VCaP (cell line): ENCODE data around the gene NABP1.

ENCODE experiments used
- H3K27ac ChIP-seq: fragments of 450-650 bp; 2 replicates; pipeline ENCODE4 v1.5.1; 2017
- TF ChIP-seq, protein P1 (sequence below): fragments of 450-650 bp; conservative IDR thresholded peaks from 2 replicates; pipeline ENCODE4 v1.5.1; 2017; ENCODE audit warnings: mild to moderate bottlenecking, moderate library complexity

NABP1 gene

GRCh38 chr2:191701029-191701428, 23.1 kb downstream of the NABP1 start:
- TF ChIP-seq, protein P1, sequence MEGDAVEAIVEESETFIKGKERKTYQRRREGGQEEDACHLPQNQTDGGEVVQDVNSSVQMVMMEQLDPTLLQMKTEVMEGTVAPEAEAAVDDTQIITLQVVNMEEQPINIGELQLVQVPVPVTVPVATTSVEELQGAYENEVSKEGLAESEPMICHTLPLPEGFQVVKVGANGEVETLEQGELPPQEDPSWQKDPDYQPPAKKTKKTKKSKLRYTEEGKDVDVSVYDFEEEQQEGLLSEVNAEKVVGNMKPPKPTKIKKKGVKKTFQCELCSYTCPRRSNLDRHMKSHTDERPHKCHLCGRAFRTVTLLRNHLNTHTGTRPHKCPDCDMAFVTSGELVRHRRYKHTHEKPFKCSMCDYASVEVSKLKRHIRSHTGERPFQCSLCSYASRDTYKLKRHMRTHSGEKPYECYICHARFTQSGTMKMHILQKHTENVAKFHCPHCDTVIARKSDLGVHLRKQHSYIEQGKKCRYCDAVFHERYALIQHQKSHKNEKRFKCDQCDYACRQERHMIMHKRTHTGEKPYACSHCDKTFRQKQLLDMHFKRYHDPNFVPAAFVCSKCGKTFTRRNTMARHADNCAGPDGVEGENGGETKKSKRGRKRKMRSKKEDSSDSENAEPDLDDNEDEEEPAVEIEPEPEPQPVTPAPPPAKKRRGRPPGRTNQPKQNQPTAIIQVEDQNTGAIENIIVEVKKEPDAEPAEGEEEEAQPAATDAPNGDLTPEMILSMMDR: no peak
- H3K27ac ChIP-seq: no peak overlapping the region

DNA sequence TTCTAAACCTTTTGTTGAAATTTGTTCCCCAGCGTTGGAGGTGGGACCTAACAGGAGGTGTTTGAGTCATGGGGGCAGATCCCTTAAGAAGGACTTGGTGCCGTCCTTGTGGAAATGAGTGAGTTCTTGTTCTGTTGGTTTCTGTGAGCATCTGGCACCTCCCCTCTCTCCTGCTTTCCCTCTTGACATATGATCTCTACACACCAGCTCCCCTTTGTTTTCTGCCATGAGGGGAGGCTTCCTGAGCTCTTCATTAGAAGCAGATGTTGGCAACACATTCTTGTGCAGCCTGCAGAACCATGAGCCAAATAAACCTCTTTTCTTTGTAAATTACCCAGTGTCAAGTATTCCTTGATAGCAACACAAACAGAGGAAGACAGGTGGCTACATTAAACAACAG, 23.8 kb downstream of the NABP1 start:
- TF ChIP-seq, protein P1: no peak

DNA sequence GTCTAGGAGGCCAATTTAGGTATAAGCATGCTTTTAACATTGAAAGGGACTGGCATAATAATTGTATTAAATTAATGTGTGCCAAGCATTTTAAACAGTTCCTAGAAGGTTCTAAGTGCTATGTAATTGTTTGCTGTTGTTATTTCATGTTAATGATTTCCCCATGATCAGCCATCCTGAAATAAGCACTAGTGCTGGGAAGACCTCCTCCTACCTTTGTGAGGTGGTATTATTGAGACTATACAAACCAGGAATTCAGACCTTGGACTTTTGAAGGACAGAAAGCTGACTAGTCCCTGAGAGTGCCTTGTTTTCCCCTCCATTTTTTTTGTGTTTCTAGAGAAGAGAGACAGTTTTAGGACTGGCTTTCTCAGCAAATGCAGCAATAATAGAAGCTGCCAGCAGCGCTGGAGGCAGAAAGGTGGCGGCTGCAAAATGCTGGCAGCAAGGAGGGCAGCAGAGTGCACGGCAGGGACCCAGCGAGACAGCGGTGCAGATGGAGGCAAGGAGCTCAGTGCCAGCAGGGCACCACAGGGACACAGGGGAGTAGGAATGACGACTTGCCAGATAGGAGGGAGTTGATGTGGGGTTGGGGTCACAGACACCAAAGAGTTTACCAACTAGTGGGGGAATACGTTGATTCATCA, 25.3 kb downstream of the NABP1 start:
- TF ChIP-seq, protein P1: no peak
- no peak overlapping the region for H3K27ac ChIP-seq

More for the DNA sequence above, 23.8 kb downstream of the NABP1 start:
- no peak overlapping the region for H3K27ac ChIP-seq

GRCh38 chr2:191705084-191705483, 27.1 kb downstream of the NABP1 start:
- H3K27ac ChIP-seq: no peak overlapping the region
- TF ChIP-seq, protein P1: no peak

DNA sequence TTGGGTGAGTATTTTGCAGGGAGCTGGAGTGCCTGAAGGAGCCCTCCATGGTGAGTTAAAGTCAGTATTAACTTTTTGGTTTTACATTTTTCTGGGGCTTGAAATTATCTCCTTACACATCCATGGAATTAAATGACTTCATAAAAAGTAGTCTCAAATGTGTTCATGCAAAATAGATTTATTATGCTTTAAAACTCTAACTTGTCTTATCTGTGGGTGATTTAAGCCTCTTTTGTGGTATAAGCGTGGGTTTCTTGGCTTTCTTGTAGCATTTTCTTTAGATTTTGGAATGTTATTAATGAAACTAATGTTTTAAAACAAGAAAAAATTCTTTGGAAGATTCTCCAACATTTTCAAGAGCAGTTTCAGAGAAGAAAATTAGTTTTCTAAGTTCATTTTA, 27.8 kb downstream of the NABP1 start:
- TF ChIP-seq, protein P1: no peak
- no peak overlapping the region for H3K27ac ChIP-seq

DNA sequence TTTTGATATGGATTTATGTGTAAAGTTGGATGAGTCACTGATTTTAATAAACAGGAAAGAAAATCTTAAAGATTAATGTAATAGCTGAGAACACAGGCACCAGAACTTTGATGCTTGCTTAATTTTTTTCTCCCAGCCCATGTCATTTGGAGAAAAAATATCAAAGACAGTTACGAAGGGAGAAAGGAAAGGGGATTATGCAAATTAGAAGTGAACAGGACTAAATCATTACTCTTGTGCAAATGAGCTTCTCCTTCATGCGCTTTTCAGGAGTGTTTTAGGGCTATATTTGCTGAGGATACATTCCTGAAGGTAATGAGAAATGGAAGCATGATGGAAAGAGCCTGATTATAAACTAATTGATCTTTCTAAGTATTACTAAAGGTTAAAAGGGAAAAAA, 28.9 kb downstream of the NABP1 start:
- TF ChIP-seq, protein P1: no peak

DNA sequence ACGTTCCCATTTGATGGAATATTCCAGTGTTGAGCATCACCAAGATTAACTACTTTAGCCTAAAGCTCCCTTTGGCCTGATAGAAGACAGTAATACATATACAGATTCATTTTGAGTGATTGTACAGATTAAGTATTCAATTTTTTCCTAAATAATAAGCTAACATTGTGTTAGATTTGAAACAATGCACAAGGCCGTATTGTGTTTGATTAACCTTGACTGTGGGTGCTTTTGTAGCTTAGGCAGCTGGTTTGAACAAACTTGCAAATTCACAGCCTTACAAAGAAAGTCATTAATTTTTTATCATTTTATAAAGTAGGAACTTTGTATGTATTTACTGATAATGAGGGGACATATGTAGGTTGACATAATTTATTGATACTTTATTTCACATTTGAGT, 29.6 kb downstream of the NABP1 start:
- H3K27ac ChIP-seq: no peak overlapping the region
- TF ChIP-seq, protein P1: no peak

More for the DNA sequence above, 28.9 kb downstream of the NABP1 start:
- H3K27ac ChIP-seq: no peak overlapping the region
